HG03378 (cell line): ENCODE results near the gene MOGAT1.
"Not testable (repeated sequence)": the region's sequence is repeated elsewhere in the genome, so short reads cannot be mapped to it uniquely, and the experiment has no call there.

ENCODE experiments used
- ATAC-seq: cut with Tn5 transposase; IDR thresholded peaks from one replicate; pipeline ENCODE4 v1.9.1; 2021; ENCODE audit warnings: mild to moderate bottlenecking, moderate library complexity; ENCODE audit not compliant: unreplicated experiment

The MOGAT1 gene

GRCh38 chr2:222669353-222669752 is 2.1 kb upstream of the MOGAT1 start:
- no peak for ATAC-seq

- ATAC-seq, result no peak
These were observed 1.0 kb upstream of the MOGAT1 start for GRCh38 chr2:222670191-222671038.

GRCh38 chr2:222672068-222672401 is 577 bp downstream of the MOGAT1 start:
- ATAC-seq, result no peak

GRCh38 chr2:222673273-222673672 is 1.8 kb downstream of the MOGAT1 start:
- ATAC-seq, result no peak

GRCh38 chr2:222673883-222674282 is 2.4 kb downstream of the MOGAT1 start:
- ATAC-seq, result no peak

- ATAC-seq, result no peak
These were observed 6.5 kb downstream of the MOGAT1 start for GRCh38 chr2:222677981-222678380.

- ATAC-seq, result no peak
These were observed 12.3 kb downstream of the MOGAT1 start for GRCh38 chr2:222683805-222684204.

GRCh38 chr2:222686086-222686750 is 14.8 kb downstream of the MOGAT1 start:
- ATAC-seq, result no peak

GRCh38 chr2:222688917-222689316 is 17.5 kb downstream of the MOGAT1 start:
- ATAC-seq, result no peak

GRCh38 chr2:222689322-222689721 is 17.9 kb downstream of the MOGAT1 start:
- no peak for ATAC-seq

- ATAC-seq, result peak; percentile 92
These were observed 19.2 kb downstream of the MOGAT1 start for GRCh38 chr2:222690564-222691200.

- not testable (repeated sequence) for ATAC-seq
These were observed 22.0 kb downstream of the MOGAT1 start for GRCh38 chr2:222693413-222693812.

GRCh38 chr2:222693837-222694236 is 22.4 kb downstream of the MOGAT1 start:
- ATAC-seq, result peak; percentile 59

- no peak for ATAC-seq
These were observed 26.8 kb downstream of the MOGAT1 start for GRCh38 chr2:222698276-222698675.

GRCh38 chr2:222701233-222701632 is 29.8 kb downstream of the MOGAT1 start:
- ATAC-seq, result no peak

- no peak for ATAC-seq
These were observed 30.3 kb downstream of the MOGAT1 start for GRCh38 chr2:222701721-222702131.

- no peak for ATAC-seq
These were observed 31.6 kb downstream of the MOGAT1 start for GRCh38 chr2:222703091-222703490.

GRCh38 chr2:222703886-222704285 is 32.4 kb downstream of the MOGAT1 start:
- ATAC-seq, result no peak

- no peak for ATAC-seq
These were observed 35.2 kb downstream of the MOGAT1 start for GRCh38 chr2:222706616-222707015.

- no peak for ATAC-seq
These were observed 35.7 kb downstream of the MOGAT1 start for GRCh38 chr2:222707102-222707688.

- ATAC-seq, result no peak
These were observed 36.3 kb downstream of the MOGAT1 start for GRCh38 chr2:222707689-222708273.
